ENCODE data around the gene CD164. TPM values are rescaled to one million over a fixed set of nuclear protein-coding genes. Genes with fewer than 3 reads are reported as not detected.
"Not testable (repeated sequence)": the region's sequence is repeated elsewhere in the genome, so short reads cannot be mapped to it uniquely, and the experiment has no call there.

The CD164 gene
- total RNA-seq, 1 donor = 195 TPM

DNA sequence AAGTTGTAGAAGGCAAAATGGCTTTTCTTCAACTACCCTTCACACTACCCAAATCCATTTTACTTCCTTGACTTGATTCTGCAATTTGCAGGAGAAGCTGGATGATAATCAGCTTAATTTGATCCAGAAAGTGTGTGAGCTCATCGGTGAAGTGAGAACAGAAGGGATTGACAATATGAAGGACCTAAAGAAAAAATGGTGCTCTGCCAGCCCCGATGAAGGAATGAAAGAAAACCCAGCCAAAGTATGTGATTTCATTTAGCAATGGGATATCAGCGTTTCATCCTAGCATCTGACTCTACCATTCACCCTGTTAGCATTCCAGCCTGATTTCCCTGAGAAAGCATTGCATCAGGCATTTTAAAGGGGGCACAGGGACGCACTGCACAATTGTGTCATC is 41.5 kb downstream of the CD164 start:
- Histone ChIP-seq H3K4me1 (ENCODE audit: insufficient read depth, low read length) (no peaks in the 10 kb centered on the region), H3K9me3 (ENCODE audit: low read depth, low read length) (no peaks in the 10 kb centered on the region), H3K4me3 (ENCODE audit: low read length) (no peak overlapping the region), H3K27me3 (ENCODE audit: insufficient read depth, low read length) (no peaks in the 10 kb centered on the region)

DNA sequence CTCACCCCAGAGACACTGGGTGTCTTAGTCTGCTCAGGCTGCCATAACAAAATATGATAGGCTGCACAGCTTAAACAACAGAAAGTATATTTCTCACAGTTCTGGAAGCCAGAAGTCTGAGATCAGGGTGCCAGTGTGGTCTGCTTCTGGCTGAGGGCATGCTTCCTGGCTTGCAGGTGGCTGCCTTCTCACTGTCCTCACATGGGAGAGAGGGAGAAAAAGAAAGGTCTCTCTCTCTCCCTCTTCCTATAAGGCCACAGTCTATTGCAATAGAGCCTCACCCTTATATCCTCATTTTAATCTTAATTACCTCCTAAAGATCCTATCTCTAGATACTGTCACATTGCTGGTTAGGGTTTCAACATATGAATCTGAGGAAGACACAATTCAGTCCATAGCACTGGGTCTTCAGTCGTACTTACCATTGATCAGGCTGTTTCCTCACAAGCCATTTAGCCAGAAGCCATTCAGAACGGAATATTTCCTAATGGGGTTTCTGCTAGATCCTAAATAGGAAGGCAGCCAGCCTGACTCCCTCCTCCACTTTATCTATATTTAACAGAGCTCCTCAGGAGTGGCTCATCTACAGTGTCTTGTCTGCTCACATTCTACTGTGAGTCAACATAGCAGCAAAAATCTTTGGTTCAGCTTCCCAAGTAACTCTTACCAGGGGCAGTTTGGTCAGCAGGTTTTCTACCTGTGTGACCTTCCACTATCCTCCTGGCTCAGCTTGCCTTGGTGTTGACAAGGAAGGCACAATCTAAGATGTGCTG is 42.2 kb downstream of the CD164 start:
- Histone ChIP-seq H3K4me1 (ENCODE audit: insufficient read depth, low read length) (no peaks in the 10 kb centered on the region), H3K4me3 (ENCODE audit: low read length) (no peak overlapping the region), H3K27me3 (ENCODE audit: insufficient read depth, low read length) (no peaks in the 10 kb centered on the region), H3K9me3 (ENCODE audit: low read depth, low read length) (no peaks in the 10 kb centered on the region)

DNA sequence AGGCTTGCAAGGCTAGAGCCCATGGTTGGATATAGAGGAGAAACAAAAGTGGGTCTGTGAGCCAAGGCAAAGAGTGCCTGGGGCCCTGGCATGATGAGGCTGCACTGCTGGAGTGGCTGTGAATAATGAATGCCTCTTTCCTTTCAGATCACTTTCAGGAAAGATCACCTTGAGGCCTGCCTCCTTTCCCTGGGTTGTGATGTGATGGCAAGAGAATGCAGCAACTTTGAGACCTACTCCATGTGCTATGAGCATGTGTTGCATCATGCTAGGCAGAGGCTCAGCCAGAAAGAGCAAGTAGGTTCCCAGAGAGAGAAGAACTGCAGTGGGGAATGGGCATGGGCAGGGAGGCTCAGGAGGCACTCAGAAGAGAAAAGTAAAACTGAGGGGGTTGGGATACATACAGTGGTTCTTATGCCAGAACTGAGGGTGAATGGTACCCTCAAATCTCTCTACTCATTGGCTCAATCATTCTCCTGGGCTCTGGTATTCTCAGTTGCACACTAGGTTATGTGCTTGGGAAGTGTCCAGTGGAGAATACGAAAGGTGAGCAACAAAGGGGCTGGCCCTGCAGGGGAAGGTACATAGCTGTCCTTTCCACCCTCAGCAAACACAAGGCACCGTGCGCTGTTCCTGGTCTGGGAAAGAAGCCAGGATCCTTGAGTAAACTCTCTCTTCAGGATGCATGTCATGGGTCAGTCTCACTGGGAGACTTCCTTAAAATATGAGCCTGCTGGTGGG is 45.9 kb downstream of the CD164 start:
- H3K4me3 ChIP-seq (ENCODE audit: low read length) = no peak overlapping the region
- no peaks in the 10 kb centered on the region for H3K9me3 ChIP-seq (ENCODE audit: low read depth, low read length)
- H3K27me3 ChIP-seq (ENCODE audit: insufficient read depth, low read length) = no peaks in the 10 kb centered on the region
- H3K4me1 ChIP-seq (ENCODE audit: insufficient read depth, low read length) = peaks cover 9% of the 10 kb centered on the region

DNA sequence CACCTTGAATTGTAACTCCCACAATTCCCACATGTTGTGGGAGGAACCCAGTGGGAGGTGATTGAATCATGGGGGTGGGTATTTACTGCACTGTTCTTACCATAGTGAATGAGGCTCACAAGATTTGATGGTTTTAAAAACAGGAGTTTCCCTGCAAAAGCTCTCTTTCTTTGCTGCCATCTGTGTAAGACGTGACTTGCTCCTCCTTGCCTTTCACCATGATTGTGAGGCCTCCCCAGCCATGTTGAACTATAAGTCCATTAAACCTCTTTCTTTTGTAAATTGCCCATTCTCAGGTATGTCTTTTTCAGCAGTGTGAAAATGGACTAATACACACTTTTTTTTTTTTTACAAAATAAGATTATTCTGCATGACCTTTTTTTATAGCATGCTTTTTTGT is 48.4 kb downstream of the CD164 start:
- H3K27me3 ChIP-seq (ENCODE audit: insufficient read depth, low read length); H3K4me3 ChIP-seq (ENCODE audit: low read length); H3K4me1 ChIP-seq (ENCODE audit: insufficient read depth, low read length); H3K9me3 ChIP-seq (ENCODE audit: low read depth, low read length): not testable (repeated sequence)

DNA sequence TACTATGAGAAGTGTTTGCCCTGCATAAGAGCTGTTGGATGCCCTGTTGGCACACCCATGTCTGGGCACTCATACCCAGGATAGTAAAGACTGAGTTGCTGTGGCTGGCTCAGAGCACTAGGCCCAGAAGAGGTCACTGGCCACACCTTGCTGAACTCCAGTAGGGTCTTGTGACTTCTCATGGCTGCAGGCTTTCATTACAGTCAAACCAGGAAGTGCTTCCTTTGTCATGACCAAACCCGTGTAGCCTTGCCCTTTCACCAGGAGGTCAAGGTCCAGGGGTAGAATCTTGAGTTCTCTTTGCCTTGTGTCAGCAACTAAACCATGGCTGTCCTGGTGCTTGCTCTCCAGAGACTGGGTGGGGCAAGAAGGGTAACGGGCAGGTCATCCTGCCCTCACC is 49.5 kb downstream of the CD164 start:
- no peaks in the 10 kb centered on the region for H3K9me3 ChIP-seq (ENCODE audit: low read depth, low read length)
- H3K4me3 ChIP-seq (ENCODE audit: low read length) = no peak overlapping the region
- H3K27me3 ChIP-seq (ENCODE audit: insufficient read depth, low read length) = no peaks in the 10 kb centered on the region
- peaks cover 9% of the 10 kb centered on the region for H3K4me1 ChIP-seq (ENCODE audit: insufficient read depth, low read length)

DNA sequence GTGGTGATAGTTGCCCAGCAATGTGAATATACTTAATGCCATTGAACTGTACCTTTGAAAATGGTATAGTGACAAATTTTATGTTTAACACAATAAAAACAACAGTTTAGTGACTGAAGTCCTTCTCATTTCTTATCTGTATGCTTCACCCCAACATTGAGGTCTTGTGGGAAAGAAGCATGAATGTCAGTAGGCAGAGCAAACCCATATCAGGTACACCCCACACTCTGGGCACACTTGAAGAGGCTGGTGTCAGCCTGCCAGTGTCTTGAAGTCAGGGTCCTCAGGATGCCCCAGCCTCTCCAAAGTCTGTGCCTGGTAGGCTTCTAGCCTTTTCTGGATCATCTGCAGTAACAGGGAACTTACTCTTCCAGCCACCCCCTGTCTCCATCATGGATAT is 51.2 kb downstream of the CD164 start:
- Histone ChIP-seq H3K27me3 (ENCODE audit: insufficient read depth, low read length) (no peaks in the 10 kb centered on the region), H3K9me3 (ENCODE audit: low read depth, low read length) (no peaks in the 10 kb centered on the region), H3K4me3 (ENCODE audit: low read length) (no peak overlapping the region)

DNA sequence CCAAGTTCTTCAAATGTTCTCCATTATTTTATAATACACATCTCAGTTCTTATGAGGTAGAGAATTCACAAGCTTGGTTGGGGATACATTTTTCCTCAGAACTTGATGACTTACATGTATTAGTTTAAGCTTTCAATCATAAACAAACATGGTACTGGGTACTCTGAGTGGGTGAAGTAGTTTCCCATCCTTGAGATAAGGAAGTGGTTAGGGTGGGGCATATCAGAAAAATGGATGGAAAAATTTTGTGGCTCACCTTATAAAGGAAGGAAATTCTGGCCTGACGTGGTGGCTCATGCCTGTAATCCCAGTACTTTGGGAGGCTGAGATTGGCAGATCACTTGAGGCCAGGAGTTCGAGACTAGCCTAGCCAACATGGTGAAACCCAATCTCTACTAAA is 52.0 kb downstream of the CD164 start:
- H3K4me1 ChIP-seq (ENCODE audit: insufficient read depth, low read length) = peaks cover 20% of the 10 kb centered on the region
- no peaks in the 10 kb centered on the region for H3K9me3 ChIP-seq (ENCODE audit: low read depth, low read length)
- no peaks in the 10 kb centered on the region for H3K27me3 ChIP-seq (ENCODE audit: insufficient read depth, low read length)
- no peak overlapping the region for H3K4me3 ChIP-seq (ENCODE audit: low read length)

More for the DNA sequence above, 51.2 kb downstream of the CD164 start:
- peaks cover 12% of the 10 kb centered on the region for H3K4me1 ChIP-seq (ENCODE audit: insufficient read depth, low read length)

DNA sequence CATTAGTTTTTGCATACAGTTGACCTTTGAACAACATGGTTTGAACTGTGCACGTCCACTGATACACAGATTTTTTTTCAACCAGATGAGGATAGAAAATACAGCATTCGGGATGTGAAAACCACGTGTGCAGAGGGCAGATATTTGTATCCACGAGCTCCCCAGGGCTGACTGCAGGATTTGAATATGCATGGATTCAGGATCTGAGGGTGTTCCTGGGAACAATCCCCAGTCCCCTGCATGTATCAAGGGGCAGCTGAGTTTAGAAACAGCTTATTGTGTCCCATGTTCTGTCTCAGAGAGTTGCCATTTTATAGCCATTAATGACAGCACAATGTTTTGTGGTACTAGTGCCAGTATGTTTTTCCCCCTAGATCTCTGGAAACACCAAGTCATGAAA is 53.6 kb downstream of the CD164 start:
- Histone ChIP-seq H3K9me3 (ENCODE audit: low read depth, low read length) (no peaks in the 10 kb centered on the region), H3K4me1 (ENCODE audit: insufficient read depth, low read length) (peaks cover 36% of the 10 kb centered on the region), H3K4me3 (ENCODE audit: low read length) (no peak overlapping the region), H3K27me3 (ENCODE audit: insufficient read depth, low read length) (no peaks in the 10 kb centered on the region)

DNA sequence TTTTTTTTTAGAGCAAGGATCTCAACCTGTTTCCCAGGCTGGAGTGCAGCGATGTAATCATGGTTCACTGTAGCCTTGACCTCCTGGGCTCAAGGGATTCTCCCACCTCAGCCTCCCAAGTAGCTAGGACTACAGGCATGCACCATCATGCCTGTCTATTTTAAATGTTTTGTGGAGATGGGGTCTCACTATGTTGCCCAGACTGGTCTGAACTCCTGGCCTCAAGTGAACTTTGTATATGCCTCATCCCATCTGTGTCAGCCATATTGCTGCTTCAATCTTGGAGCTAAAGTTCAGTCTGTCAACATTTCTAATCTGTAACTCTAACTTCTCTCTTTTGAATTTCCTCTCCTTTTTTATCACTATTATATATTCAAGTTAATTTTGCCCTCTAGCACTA is 54.3 kb downstream of the CD164 start:
- no peaks in the 10 kb centered on the region for H3K9me3 ChIP-seq (ENCODE audit: low read depth, low read length)
- H3K4me3 ChIP-seq (ENCODE audit: low read length) = no peak overlapping the region
- H3K27me3 ChIP-seq (ENCODE audit: insufficient read depth, low read length) = no peaks in the 10 kb centered on the region
- H3K4me1 ChIP-seq (ENCODE audit: insufficient read depth, low read length) = peaks cover 41% of the 10 kb centered on the region

DNA sequence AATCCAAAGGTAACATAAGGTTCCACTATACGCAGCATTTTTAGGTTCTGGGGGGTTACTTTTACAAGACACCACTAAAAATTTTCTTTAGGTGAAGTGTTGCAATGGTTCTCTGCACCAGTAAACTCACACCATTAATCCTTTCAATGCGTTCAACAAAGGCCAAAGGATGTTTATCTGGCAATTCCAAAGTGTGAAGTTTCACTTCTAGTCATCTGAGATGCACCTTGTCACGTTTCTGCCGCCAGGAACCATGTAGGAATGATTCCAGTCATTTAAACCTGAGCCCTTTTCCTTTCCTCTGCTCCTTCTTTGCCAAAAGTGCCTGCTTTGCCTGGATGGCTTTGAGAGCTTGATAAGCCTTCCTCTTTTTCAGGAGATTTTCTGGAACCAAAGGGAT is 54.8 kb downstream of the CD164 start:
- Histone ChIP-seq H3K27me3 (ENCODE audit: insufficient read depth, low read length) (no peaks in the 10 kb centered on the region), H3K4me3 (ENCODE audit: low read length) (no peak overlapping the region), H3K9me3 (ENCODE audit: low read depth, low read length) (no peaks in the 10 kb centered on the region), H3K4me1 (ENCODE audit: insufficient read depth, low read length) (peaks cover 41% of the 10 kb centered on the region)

DNA sequence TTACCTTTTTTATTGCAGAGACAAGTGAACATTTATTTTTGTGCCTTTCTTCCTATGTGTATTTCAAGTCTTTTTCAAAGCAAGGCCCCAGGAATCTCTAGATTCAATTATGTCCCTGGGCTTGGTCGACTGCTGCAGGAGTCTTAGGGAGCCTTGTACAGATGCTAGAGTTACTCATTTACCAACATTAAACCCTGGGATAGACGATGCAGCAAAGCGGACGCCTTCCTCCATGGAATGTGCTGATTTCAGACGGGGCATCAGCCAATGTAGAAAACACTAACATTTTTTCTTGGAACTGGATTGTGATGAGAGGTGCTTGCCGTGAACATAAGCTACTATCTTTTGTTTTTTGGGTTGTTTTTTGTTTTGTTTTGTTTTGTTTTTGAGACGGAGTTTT is 55.9 kb downstream of the CD164 start:
- Histone ChIP-seq H3K27me3 (ENCODE audit: insufficient read depth, low read length) (no peaks in the 10 kb centered on the region), H3K4me3 (ENCODE audit: low read length) (no peak overlapping the region), H3K4me1 (ENCODE audit: insufficient read depth, low read length) (peaks cover 40% of the 10 kb centered on the region), H3K9me3 (ENCODE audit: low read depth, low read length) (no peaks in the 10 kb centered on the region)

DNA sequence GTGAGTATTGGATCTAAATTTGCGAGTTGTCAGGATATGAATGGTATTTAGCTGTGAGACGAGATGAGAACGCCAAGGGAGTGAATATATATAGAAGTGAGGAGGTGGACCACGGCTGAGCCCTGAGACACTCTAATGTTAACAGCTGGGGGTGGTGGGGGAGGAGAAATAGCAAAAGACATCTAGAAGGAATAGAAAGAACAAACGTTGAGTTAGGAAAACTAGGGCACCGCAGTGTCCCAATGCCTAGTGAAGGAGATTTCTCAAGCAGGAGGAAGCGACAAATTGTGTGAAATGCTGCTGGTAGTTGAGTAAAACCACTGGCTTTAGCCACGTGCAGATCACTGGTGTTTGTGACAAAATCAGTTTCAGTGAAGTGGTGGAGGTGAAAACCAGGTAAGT is 56.9 kb downstream of the CD164 start:
- Histone ChIP-seq H3K4me3 (ENCODE audit: low read length) (no peak overlapping the region), H3K27me3 (ENCODE audit: insufficient read depth, low read length) (no peaks in the 10 kb centered on the region), H3K9me3 (ENCODE audit: low read depth, low read length) (no peaks in the 10 kb centered on the region), H3K4me1 (ENCODE audit: insufficient read depth, low read length) (peaks cover 40% of the 10 kb centered on the region)

DNA sequence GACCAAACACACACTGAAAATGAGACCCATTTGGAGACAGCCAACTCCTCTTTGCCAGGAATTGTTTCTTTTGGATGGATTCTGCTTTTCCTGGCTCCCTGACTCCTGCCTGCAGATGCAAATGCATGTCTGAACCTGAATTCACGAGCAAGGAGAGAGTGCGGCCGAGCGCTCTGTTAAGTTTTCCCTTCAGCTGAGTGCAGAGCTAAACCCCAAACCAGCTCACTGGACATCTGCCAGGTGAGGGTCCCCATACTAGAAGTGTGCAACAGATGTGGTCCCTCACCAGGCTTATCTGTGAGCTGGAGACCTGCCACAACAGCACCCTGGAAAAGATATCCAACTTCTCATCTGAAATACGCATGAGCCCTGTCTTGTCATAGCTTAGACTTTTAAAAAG is 59.0 kb downstream of the CD164 start:
- Histone ChIP-seq H3K4me1 (ENCODE audit: insufficient read depth, low read length) (peaks cover 40% of the 10 kb centered on the region), H3K27me3 (ENCODE audit: insufficient read depth, low read length) (no peaks in the 10 kb centered on the region), H3K9me3 (ENCODE audit: low read depth, low read length) (no peaks in the 10 kb centered on the region), H3K4me3 (ENCODE audit: low read length) (no peak overlapping the region)

DNA sequence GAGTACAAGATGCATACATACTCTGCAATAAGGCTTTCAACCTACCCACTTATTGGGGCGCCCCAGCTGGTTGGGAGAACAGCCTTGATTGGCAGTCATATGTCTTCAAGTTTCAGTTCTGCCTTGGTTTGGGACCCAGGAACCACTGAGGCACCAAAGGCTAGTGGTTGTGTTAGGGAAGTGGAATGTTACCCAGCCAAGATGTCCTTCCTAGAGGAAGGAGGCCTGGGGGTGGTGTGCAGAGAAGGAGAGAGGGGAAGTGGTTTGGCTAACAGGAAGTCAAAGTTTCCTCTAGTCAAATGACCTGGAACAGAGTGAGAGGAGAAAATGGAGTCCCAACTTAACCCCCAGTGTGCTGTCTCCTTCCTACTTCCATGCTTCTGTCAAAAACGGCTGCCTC is 59.4 kb downstream of the CD164 start:
- Histone ChIP-seq H3K4me1 (ENCODE audit: insufficient read depth, low read length) (peaks cover 40% of the 10 kb centered on the region), H3K27me3 (ENCODE audit: insufficient read depth, low read length) (no peaks in the 10 kb centered on the region), H3K4me3 (ENCODE audit: low read length) (no peak overlapping the region), H3K9me3 (ENCODE audit: low read depth, low read length) (no peaks in the 10 kb centered on the region)

DNA sequence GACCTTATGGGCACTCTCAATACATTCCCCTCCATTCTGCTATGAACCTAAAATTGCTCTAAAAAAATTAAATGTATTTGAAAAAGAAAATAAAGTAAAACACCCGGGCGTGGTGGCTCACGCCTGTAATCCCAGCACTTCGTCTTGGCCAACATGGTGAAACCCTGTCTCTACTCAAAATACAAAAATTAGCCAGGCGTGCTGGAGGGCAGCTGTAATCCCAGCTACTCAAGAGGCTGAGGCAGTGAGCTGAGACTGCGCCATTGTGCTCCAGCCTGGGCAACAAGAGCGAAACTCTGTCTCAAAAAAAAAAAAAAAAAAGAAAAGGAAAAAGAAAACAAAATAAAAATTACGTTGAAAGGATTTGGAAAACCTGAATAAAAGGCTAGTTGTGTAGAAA is 60.5 kb downstream of the CD164 start:
- Histone ChIP-seq H3K9me3 (ENCODE audit: low read depth, low read length) (no peaks in the 10 kb centered on the region), H3K27me3 (ENCODE audit: insufficient read depth, low read length) (no peaks in the 10 kb centered on the region), H3K4me1 (ENCODE audit: insufficient read depth, low read length) (peaks cover 40% of the 10 kb centered on the region), H3K4me3 (ENCODE audit: low read length) (no peak overlapping the region)

DNA sequence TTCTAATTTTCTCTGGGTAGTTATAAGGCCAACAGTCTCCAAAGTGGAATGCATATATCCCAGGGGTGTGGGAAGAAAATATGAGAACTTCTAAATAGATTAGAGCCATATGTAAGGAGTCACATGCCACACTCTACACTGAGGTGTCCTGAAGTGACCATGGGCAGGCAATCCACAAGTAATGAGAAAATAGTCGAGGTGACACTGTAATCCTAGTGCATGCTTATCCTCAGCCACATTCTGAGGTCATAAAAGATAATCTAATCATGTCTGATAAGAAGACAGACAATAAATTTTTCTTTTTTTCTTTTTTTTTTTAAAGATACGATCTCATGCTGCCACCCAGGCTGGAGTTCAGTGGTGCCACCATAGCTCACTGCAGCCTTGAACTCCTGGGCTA is 62.2 kb downstream of the CD164 start:
- Histone ChIP-seq H3K4me1 (ENCODE audit: insufficient read depth, low read length) (peaks cover 27% of the 10 kb centered on the region), H3K9me3 (ENCODE audit: low read depth, low read length) (no peaks in the 10 kb centered on the region), H3K4me3 (ENCODE audit: low read length) (no peak overlapping the region), H3K27me3 (ENCODE audit: insufficient read depth, low read length) (no peaks in the 10 kb centered on the region)
